Stomach (tissue), 9 donors: ENCODE measurements around the gene KLLN. TPM values are rescaled to one million over a fixed set of nuclear protein-coding genes. Genes with fewer than 3 reads are reported as not detected.
"Not testable (repeated sequence)": the region's sequence is repeated elsewhere in the genome, so short reads cannot be mapped to it uniquely, and the experiment has no call there.

Experiments used
- DNase-seq, 2 donors: peaks; one replicate each; pipeline versions ENCODE4 v3.0.0 to v3.0.0-alpha.2; 2013 to 2019
- H3K27ac ChIP-seq, 5 donors: fragments of 200-600 bp in 4 of 5; sonication (generic) in 4 of 5; one replicate each; pipeline ENCODE4 v1.5.1; 2013 to 2019; ENCODE audit warnings: mild to moderate bottlenecking in 1 of 5, moderate library complexity in 1 of 5
- H3K27me3 ChIP-seq, 3 donors: fragments of 200-600 bp; sonication (generic); one replicate each; pipeline ENCODE4 v1.5.1; 2017 to 2019; ENCODE audit warnings: mixed run types in 1 of 3
- H3K36me3 ChIP-seq, 4 donors: fragments of 200-600 bp; sonication (generic); 1 replicate in 3 of 4; 2 replicates in 1 of 4; pipeline ENCODE4 v1.5.1; 2016 to 2019
- H3K4me1 ChIP-seq, 4 donors: fragments of 200-600 bp; sonication (generic); one replicate each; pipeline ENCODE4 v1.5.1; 2016 to 2019
- H3K4me3 ChIP-seq, 4 donors: fragments of 200-600 bp; sonication (generic) in 3 of 4; one replicate each; pipeline ENCODE4 v1.5.1; 2016 to 2019; ENCODE audit warnings: mild to moderate bottlenecking in 1 of 4
- H3K9me3 ChIP-seq, 4 donors: fragments of 200-600 bp; sonication (generic); one replicate each; pipeline ENCODE4 v1.5.1; 2016 to 2019
- EP300 ChIP-seq: sonication (generic); formaldehyde crosslinking; IDR thresholded peaks from one replicate; pipeline ENCODE4 v1.6.1; 2017; ENCODE audit warnings: antibody characterized with exemption
- POLR2A ChIP-seq, 4 donors: fragments of 450-650 bp; IDR thresholded peaks; one replicate each; pipeline ENCODE4 v1.6.1; 2016; ENCODE audit warnings: antibody characterized with exemption in 4 of 4, control low read depth in 2 of 4, mild to moderate bottlenecking in 1 of 4, moderate library complexity in 1 of 4
- POLR2AphosphoS5 ChIP-seq, 3 donors: sonication (generic); formaldehyde crosslinking; IDR thresholded peaks; one replicate each; pipeline ENCODE4 v1.6.1; 2016; ENCODE audit warnings: antibody characterized with exemption in 3 of 3
- WGBS, 5 donors: extraction: QIAGEN DNeasy Blood & Tissue Kit in 3 of 5; methylation state at CpG; one replicate each; pipeline versions ENCODE4 v1.1.5 to v1.1.7; 2013 to 2018; 5-methylcytosine and 5-hydroxymethylcytosine counted together
- intact Hi-C: fragments of 100-400 bp; cut with DNase I; formaldehyde crosslinking; loops from one replicate; pipeline ENCODE4 v1.15.1; 2023; ENCODE audit warnings: low total_unique reads
- polyA plus RNA-seq, 3 donors: library from polyadenylated mRNA; stranded (reverse); fragments of 200-250 nt; gene quantifications; one replicate each; pipeline ENCODE4 v1.2.3, GENCODE V29; 2013
- total RNA-seq, 5 donors: library from RNA; depleted of rRNA; stranded (reverse); fragments of >200 nt; gene quantifications; one replicate each; pipeline versions ENCODE4 v1.1.0 to v1.2.3, GENCODE V29; 2014 to 2016
- TF ChIP-seq, protein P1 (sequence below), 7 experiments: fragments of 450-650 bp in 4 of 7; fragments of 200-600 bp in 3 of 7; sonication (generic) in 3 of 7; IDR thresholded peaks; one replicate each; pipeline ENCODE4 v1.5.1; 2016 to 2019; ENCODE audit warnings: antibody characterized with exemption in 7 of 7, control low read depth in 2 of 7, mild to moderate bottlenecking in 1 of 7
- donor health status: healthy with polysubstance abuse.
- donor health status: Bipolar disorder and iron deficiency.
- donor health status: healthy.

Gene KLLN
- total and polyA plus RNA-seq, 8 donors, result 0.18 to 0.37 (median 0.27) TPM; not detected in 4

DNA sequence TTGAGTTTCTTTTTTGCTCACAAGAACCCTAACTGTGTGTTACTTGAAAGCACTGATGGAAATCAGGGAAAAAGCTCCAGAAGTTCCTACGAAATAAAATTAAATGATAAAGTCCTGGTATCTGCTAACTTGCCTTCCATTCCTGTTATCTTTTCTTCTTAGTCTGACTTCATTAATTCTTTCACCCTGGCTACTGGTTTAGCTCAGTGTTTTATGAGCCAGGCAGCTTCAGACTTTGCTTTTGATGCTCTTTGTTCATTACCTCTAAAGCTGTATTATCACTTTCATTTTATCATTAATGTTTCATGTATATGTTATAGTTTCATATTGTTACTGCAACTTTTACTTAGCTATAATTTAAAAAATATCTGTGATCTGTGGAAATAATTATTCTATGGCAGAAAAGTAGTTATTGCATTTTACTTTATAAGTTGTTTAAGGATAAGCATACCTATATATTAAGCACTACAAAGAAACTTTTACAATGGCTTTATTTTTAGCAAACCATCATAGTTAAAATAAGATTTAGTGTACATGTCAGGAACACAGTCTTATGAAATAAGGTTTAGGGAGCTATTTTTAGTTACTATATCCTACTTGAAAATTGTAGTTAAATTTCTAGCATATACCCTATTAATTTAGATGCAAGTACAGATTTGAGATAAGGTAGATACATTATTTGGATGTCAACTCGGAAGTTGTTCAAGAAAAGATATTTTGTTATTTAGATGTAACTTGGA is 19.4 kb upstream of the KLLN start:
- intact Hi-C loops, result no loop called here
- 79 to 89% (median 82%) methylated on average over 2 of the region's 2 CpGs for WGBS, 5 donors
- TF ChIP-seq, protein P1, sequence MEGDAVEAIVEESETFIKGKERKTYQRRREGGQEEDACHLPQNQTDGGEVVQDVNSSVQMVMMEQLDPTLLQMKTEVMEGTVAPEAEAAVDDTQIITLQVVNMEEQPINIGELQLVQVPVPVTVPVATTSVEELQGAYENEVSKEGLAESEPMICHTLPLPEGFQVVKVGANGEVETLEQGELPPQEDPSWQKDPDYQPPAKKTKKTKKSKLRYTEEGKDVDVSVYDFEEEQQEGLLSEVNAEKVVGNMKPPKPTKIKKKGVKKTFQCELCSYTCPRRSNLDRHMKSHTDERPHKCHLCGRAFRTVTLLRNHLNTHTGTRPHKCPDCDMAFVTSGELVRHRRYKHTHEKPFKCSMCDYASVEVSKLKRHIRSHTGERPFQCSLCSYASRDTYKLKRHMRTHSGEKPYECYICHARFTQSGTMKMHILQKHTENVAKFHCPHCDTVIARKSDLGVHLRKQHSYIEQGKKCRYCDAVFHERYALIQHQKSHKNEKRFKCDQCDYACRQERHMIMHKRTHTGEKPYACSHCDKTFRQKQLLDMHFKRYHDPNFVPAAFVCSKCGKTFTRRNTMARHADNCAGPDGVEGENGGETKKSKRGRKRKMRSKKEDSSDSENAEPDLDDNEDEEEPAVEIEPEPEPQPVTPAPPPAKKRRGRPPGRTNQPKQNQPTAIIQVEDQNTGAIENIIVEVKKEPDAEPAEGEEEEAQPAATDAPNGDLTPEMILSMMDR (IDR thresholded peaks at IDR 0.05), result no peak
- no peak for TF ChIP-seq POLR2A (IDR thresholded peaks at IDR 0.05)
- no peak for TF ChIP-seq EP300
- TF ChIP-seq POLR2AphosphoS5 (IDR thresholded peaks at IDR 0.05), result no peak
- Histone ChIP-seq H3K27ac (no peak overlapping the region), H3K36me3 (peaks cover 3 to 49% (median 32%) of the 10 kb centered on the region in 4 donors), H3K4me3 (no peak overlapping the region), H3K4me1 (peaks cover 0 to 48% (median 16%) of the 10 kb centered on the region in 4 donors), H3K27me3 (no peaks in the 10 kb centered on the region), H3K9me3 (peaks cover 0 to 6% (median 0%) of the 10 kb centered on the region in 4 donors)
- no peak for DNase-seq

DNA sequence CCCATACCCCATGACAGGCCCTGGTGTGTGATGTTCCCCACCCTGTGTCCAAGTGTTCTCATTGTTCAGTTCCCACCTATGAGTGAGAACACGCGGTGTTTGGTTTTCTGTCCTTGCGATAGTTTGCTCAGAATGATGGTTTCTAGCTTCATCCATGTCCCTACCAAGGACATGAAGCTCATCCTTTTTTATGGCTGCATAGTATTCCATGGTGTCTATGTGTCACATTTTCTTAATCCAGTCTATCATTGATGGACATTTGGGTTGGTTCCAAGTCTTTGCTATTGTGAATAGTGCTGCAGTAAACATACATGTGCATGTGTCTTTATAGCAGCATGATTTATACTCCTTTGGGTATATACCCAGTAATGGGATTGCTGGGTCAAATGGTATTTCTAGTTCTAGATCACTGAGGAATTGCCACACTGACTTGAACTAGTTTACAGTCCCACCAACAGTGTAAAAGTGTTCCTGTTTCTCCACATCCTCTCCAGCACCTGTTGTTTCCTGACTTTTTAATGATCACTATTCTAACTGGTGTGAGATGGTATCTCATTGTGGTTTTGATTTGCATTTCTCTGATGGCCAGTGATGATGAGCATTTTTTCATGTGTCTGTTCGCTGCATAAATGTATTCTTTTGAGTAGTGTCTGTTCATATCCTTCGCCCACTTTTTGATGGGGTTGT is 18.2 kb upstream of the KLLN start:
- DNase-seq, intact Hi-C loops: not testable (repeated sequence)

DNA sequence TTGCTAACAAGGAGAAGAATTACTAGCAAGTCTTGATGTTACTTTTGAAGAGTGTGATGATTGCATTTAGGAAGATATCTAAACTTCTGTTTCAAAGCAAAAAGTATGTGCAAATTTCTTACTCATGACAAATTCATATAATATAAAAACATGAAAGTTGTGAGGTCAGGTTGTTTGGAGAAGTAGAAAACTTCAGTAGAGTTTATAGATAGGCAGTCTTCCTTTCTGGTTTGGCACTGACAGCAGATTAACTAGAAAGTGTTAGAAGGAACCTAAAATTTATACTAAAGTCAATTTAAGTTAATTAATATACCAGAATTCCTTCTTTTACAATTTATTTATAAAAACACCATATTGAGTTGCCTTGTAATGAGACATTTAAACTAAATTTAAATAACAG is 17.0 kb upstream of the KLLN start:
- TF ChIP-seq EP300, result no peak
- TF ChIP-seq POLR2A (IDR thresholded peaks at IDR 0.05), result no peak
- TF ChIP-seq POLR2AphosphoS5 (IDR thresholded peaks at IDR 0.05), result no peak
- TF ChIP-seq, protein P1 (IDR thresholded peaks at IDR 0.05), result no peak
- intact Hi-C loops, result no loop called here
- Histone ChIP-seq H3K27ac (no peak overlapping the region), H3K36me3 (peaks cover 3 to 26% (median 12%) of the 10 kb centered on the region in 4 donors), H3K9me3 (no peaks in the 10 kb centered on the region), H3K4me1 (peaks cover 0 to 66% (median 20%) of the 10 kb centered on the region in 4 donors), H3K4me3 (no peak overlapping the region), H3K27me3 (no peaks in the 10 kb centered on the region)
- DNase-seq, result no peak

More for the DNA sequence above, 18.2 kb upstream of the KLLN start:
- 84 to 97% (median 96%) methylated on average over 5 of the region's 5 CpGs for WGBS, 5 donors
- not testable (repeated sequence) for H3K27me3 ChIP-seq, H3K27ac ChIP-seq, H3K4me3 ChIP-seq, H3K9me3 ChIP-seq
- Histone ChIP-seq H3K36me3 (peaks cover 3 to 38% (median 20%) of the 10 kb centered on the region in 4 donors), H3K4me1 (peaks cover 0 to 57% (median 17%) of the 10 kb centered on the region in 4 donors)

DNA sequence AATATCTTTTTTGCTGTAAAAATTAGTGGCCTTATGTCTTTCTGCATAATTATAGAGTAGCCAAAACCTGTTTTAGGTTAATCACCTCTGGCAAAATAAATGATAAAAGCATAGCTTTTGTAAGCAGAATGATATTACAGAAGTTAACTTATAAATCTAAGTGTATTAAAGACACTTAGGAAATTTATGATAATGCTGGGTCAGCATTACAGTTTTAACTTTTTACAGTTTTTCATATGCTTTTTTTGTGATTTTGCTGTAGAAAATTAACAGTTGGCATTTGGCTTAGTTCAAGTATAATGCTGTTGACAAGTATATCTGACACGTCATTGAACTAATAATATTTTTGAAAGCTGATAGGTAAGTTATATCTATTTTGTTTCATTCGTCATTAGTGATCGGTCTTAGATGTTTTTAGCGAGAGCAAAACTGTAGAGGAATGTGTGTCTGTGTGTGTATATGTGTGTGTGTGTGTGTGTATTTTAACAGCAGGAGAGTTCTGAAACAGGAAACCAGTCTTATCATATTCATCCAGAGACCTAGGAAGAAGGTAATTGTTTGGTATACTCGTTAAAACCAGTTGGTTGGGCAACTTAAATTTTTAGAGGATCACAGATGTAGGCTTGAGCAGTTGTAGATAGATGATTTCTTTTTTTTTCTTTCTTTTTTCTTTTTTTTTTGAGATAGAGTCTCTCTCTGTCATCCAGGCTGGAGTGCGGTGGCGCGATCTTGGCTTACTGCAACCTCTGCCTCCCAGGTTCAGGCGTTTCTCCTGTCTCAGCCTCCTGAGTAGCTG is 15.5 kb upstream of the KLLN start:
- Histone ChIP-seq H3K4me1 (peaks cover 3 to 73% (median 24%) of the 10 kb centered on the region in 4 donors), H3K4me3 (no peak overlapping the region), H3K36me3 (peaks cover 3 to 22% (median 12%) of the 10 kb centered on the region in 4 donors), H3K27me3 (no peaks in the 10 kb centered on the region), H3K27ac (no peak overlapping the region), H3K9me3 (no peaks in the 10 kb centered on the region)
- WGBS, 5 donors, result 69 to 81% (median 76%) methylated on average over 9 of the region's 9 CpGs
- intact Hi-C loops, result no loop called here
- no peak for TF ChIP-seq POLR2A (IDR thresholded peaks at IDR 0.05)
- TF ChIP-seq EP300, result no peak
- no peak for TF ChIP-seq POLR2AphosphoS5 (IDR thresholded peaks at IDR 0.05)
- TF ChIP-seq, protein P1 (IDR thresholded peaks at IDR 0.05), result no peak
- peak in 1 of 2 donors; percentile 22 for DNase-seq
